Kidney glomerular epithelial cell (primary cell): ENCODE measurements around the gene AKT1.
"Not testable (repeated sequence)": the region's sequence is repeated elsewhere in the genome, so short reads cannot be mapped to it uniquely, and the experiment has no call there.

Experiments used
- DNase-seq: peaks from one replicate; lab custom pipeline; 2025; lab: John Stamatoyannopoulos, UW

The AKT1 gene

DNA sequence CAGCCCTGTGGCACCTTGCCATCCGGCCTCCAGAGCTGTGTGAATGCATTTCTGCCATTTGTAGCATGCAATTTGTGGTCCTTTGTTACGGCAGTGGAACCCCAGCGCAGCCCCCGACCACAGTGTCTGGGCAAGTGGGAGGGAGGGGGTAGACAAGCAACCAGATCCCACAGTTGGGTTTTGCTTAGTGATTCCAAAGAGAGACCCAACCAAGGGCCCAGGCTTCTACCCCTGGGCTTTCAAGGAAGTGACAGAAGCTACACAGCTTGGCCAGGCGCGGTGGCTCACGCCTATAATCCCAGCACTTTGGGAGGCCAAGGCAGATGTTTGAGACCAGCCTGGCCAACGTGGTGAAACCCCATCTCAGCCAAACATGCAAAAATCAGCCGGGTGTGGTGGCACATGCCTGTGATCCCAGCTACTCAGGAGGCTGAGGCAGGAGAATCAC, 23.2 kb upstream of the AKT1 start:
- no peak for DNase-seq

DNA sequence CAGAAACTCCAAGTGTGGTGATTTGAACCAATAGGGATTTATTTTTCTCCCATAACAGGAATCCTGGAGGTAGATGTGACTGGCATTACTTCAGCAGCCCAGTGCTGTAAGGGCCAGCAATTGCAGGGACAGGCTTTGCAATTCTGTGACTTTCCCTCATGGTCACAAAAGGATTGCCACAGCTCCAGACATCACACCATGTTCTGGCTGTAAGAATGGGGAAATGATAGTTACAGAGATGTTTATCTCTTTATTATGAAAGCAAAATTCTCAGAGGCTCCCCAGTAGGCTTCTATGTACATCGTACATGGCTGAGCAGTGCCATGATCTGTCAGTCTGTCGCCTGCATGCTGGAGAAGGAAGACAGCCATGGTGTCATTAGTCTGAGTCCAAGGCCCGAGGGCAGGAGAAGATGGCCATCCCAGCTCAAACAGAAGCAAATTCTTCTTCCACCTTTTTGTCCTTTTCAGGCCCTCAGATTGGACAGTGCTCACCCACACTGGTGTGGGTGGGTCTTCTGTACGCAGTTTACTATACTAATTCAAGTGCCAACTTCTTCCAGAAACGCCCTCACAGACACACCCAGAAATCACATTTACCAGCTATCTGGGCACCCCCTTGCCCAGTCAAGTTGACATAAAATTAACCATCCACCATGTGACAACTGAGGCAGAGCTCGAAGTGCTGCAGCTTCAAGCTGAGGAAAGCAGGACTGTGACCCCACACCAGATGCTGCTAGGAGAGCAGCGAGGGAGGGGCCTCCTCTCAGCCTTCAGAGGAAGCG, 22.6 kb upstream of the AKT1 start:
- no peak for DNase-seq

- no peak for DNase-seq
Measured at GRCh38 chr14:104816616-104816884, 21.0 kb upstream of the AKT1 start.

GRCh38 chr14:104814701-104815100, 19.2 kb upstream of the AKT1 start:
- not testable (repeated sequence) for DNase-seq

GRCh38 chr14:104813286-104813685, 17.7 kb upstream of the AKT1 start:
- DNase-seq, result no peak

DNA sequence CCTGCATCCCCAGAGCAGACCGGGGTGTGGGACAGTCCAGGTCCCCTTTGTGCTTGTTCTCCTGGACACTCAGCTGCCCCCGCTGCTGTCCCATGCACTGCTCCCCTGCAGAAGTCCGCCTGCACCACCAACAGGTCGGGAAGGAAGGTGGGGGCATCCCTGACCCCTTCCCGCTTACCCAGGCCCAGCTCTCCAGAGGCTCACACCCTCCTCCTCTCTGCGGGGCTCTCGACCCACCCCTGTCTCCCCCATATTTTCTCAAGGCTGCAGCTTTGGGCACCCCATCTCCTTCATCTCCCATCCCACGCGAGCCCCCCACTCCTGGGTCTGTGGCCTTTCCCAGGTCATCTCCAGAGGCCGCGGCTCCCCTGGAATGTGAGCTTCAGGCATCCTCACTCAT, 14.8 kb upstream of the AKT1 start:
- DNase-seq, result no peak

- no peak for DNase-seq
Measured at GRCh38 chr14:104808456-104808855, 12.9 kb upstream of the AKT1 start.

GRCh38 chr14:104806625-104807465, 11.3 kb upstream of the AKT1 start:
- no peak for DNase-seq

GRCh38 chr14:104805941-104806624, 10.5 kb upstream of the AKT1 start:
- no peak for DNase-seq

- DNase-seq, result peak; percentile 63
Measured at GRCh38 chr14:104805326-104805678, 9.8 kb upstream of the AKT1 start.

DNA sequence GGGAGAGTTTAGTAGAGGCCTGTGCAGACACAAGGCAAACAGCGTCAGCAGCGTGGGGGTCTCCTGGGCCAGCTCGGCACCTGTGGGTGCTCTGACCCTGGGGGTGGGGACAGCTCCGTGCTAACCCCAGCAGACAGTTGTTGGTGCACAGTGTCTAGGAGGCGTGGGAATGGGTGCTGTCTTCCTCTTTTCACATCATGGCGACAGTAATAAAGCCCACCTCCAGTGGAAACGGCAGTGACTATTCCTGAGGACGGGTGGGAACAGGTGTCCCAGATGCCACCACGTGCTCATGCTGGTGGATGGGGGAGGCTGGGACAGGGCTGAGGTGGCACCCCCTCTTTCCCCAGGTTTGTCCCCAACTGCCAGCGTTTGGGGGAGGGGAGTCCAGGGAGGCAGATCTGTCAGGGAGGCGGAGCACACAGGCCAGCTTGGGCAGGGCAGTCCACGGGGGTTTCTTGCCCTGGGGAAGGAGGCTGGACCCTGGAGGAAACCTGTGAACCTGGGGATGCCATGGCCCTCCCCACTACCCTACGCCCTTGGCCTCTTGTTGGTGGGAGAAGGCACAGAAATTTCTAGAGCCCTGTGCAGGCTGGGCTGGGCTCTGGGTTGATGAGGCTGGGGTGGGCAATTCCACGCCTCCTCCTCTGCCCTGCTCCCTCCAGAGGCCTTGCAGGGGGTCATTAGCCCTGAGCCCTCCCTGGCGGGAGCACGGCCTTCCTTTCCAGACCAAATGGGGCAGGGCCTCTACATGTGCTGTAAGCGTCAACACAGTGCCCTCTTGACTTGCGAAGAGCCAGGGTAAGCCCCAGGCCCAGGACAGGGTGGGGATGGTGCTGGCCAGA, 9.2 kb upstream of the AKT1 start:
- DNase-seq, result no peak

DNA sequence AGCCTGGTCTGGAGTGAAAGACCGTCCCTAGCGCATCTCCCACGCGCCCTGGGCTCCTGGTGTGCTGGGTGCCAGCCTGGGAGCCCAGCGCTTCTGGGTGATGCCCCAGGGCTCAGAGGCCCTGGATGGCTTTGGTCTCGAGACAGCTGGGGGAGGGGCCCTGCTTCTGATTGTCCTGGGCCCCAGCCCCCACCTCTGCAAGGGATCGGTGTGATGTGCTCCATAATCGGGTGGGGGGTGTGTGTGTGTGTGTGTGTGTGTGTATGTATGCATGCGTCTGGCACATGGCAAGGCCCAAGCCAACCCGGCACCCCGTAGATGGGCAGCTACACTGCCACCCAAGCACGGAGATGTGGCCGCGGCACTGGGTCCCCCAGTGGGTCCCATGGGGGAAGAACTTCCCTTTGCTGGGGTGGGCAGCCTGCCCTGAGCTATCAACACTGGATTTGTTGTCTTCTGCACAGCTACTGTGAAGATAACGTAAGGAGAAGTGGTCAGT, 8.4 kb upstream of the AKT1 start:
- DNase-seq, result peak; percentile 61

GRCh38 chr14:104803280-104803911, 7.8 kb upstream of the AKT1 start:
- no peak for DNase-seq

DNA sequence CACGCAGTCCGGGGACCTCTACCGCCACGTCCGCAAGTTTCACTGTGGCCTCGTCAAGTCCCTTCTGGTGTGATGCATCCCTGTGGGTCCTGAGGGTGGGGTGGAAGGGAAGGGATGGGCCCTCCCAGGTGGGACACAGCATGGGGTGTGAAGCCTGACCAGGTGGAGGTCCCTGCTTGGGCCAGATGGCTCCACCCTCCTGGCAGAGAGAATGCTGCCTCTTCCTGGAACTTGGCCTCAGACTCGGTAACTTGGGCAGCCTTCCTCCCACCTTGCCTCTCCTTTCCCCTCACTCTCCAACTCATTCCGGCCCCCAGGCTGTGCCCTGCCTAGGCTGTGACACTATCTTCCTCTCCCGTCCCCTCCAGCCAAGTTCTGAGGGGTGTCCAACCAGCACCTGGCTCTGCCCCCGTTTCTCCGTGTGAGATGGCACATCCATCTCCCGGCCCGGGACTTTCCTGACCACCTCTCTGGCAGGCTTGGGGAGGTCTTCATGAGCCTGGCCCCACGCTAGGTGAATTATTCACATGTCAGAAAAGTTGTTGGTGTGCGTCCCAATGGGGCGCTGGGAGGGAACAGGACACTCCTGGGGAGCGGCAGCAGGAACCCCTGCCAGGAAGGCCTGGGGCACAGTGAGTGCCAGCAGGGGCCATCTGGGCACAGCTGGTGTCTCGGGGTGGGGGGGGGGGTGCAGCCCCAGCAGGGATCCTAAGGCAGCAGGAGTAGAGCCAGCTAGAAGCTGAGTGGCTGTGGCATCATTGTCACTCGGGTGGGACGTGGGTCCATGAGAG, 7.0 kb upstream of the AKT1 start:
- DNase-seq, result no peak

- no peak for DNase-seq
Measured at GRCh38 chr14:104801520-104802393, 6.2 kb upstream of the AKT1 start.

- DNase-seq, result peak; percentile 48
Measured at GRCh38 chr14:104800771-104801519, 5.4 kb upstream of the AKT1 start, which contains the start of gene ZBTB42. Gene ZBTB42 (plus strand): TSS chr14:104801101. CDS start chr14:104801198, 97 bp downstream.

GRCh38 chr14:104800015-104800770, 4.6 kb upstream of the AKT1 start:
- DNase-seq, result peak; percentile 48
